ENCODE data around the gene LRMDA.

- no peak for TF ChIP-seq EP300 (IDR thresholded peaks at IDR 0.05)
- TF ChIP-seq CTCF (IDR thresholded peaks at IDR 0.05), result no peak
These were observed 1117.7 kb downstream of the LRMDA start for GRCh38 chr10:76549171-76549570.

All from sigmoid colon (tissue), 4 donors.